Measurements from ENCODE around the gene PACS2. TPM values are rescaled to one million over a fixed set of nuclear protein-coding genes. Genes with fewer than 3 reads are reported as not detected.

Gene PACS2
- total RNA-seq, 1 experiment from 2014 or later: 65.6 TPM

DNA sequence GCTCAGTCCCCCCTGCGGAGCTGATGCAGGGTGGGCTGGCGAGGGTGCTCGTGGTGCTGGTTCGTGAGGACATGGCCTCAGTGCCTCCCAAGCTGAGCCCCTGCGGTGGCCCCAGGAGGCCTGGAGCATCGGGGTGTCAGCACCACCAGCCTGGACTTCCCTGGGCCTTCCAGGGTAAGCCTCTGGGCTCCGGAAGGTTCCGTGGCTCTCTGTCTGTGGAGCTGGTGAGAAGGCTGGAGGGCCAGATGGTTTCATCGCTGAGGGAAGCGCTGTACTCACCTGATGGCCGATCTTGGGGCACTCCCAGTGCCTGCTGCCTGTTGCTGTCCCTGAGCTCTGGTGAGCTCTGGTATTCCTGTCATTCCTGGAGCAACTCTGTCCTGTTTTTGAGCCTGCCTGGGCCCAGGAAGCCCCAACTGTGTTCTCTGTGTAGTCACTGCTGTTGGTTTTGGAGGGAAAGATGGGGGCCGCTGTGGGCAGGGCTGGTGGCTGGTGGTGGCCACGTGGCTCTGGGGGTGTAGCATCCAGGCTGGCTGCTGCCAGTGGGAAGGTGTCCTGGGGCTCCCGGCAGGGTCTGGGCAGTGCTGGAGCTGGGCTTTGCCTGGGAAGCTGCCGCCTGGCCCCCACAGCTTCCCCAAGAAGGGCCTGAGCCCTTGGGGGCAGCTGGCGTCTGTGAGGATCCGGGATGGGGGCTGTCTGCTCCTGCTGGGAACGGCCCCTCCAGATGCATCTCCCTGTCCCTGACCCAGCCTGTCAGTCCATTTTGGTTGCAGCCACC, 123.4 kb downstream of the PACS2 start:
- DNase-seq (ENCODE audit: low spot score): no peak

DNA sequence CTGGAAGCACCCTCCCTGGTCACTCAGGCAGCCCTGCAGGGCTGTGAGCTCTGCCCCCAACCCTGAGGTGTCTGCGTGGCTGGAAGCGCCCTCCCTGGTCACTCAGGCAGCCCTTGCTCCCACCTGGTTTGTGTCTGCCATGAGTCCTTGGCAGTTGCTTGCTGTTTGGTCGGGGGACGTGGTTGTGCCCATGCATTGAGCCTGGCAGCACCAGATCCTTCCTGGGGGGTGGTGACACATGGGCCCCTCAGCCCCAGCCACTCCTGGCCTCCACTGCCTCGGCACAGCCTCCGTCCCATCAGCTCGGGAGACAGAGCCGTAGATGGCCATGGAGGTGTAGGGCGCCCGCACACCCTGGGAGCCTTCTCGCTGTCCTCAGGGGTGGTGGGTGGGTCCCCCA, 124.6 kb downstream of the PACS2 start:
- DNase-seq (ENCODE audit: low spot score): no peak

DNA sequence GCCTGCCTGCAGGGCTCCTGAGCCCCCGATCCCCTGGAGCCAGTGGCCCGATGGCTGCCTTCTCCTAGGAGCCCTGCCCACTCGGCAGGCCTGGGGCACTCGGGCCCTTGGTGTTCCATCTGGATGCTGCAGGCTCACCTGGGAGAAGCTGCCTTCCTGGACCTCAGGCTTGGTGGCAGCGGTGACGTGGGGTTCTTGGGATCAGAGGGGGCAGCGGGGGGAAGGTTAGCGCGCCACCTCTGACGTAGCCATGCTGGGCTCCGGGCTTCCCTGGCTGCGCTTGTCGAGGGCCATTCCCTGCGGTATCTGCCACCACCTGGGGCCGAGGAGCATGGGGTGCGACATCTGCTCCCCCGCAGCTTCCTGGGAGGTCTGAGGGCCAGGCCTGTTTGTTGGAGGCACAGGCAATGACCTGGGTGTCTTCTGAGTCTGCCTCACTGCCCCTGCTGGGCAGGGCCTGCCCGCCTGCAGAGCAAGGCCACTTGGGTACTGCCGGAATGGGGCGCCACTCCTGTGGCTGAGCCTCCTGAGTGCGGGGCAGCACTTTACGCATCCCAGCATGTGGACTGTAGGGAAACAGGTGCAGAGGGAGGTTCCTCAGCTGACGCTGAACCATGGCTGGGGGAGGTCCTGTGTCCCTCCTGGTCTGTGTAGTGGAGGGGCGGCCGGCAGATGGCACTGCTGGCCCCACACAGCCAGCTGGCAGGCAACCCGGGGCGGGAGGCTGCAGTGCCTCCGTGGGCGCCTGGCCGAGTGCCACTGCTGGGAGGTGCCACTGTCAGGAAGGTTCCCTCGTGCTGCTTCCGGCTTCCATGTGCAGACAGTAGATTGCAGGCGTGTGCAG, 125.4 kb downstream of the PACS2 start:
- DNase-seq (ENCODE audit: low spot score): peak; percentile 60

DNA sequence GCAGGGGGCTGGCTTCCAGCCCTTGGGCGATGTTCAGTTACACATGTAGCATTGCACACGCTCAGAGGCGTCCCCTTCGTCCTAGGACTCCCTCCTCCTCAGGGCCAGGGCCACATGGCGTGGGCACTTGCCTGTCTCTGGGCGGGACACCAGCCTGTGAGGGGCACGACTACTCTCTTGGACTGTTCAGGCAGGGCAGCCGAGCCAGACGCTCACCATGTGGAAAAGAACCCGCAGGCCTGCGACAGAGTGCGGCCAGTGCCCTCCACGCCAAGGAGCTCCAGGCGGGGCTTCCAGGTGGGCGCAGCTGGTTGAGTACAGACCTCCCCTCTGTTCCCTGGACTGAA, 126.0 kb downstream of the PACS2 start:
- DNase-seq (ENCODE audit: low spot score): no peak

DNA sequence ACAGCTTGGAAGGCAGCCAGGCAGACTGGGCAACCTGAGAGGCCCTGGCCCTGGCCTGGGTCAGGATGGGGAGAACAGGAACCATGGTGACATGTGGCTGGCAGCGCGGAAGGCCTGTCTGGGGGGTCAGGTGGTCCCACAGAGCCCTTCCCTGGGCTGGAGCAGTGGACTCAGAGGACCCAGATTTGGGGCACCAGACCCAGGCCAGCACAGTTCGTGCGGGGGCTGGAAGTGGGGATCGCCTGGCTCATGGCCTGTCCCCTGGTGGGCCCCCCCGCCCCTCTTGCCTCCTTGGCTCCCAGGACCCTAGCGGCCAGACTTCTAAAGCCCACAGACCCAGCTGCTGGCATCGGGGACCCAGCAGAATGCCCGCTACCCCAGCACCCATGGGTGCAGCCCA, 126.4 kb downstream of the PACS2 start:
- no peak for DNase-seq (ENCODE audit: low spot score)

DNA sequence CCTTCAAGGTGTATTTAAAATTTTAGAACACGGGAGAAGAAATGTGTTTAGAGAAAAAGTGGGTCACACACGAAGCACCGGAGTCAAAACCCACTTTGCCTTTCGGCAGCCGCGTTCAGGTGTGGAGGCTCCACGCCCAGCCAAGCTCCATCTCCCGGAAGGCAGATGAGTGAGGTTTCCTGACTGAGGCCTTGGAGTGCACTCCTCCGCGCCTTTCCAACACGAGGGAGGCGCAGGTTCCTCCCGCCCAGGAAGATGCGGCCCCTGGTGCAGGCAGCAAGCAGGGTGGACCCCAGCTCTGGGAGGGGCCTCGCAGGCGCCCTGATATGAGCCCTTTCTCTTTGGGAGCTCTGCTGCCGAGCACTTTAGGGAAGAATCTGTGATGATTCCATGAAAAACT, 127.6 kb downstream of the PACS2 start:
- no peak for DNase-seq (ENCODE audit: low spot score)

DNA sequence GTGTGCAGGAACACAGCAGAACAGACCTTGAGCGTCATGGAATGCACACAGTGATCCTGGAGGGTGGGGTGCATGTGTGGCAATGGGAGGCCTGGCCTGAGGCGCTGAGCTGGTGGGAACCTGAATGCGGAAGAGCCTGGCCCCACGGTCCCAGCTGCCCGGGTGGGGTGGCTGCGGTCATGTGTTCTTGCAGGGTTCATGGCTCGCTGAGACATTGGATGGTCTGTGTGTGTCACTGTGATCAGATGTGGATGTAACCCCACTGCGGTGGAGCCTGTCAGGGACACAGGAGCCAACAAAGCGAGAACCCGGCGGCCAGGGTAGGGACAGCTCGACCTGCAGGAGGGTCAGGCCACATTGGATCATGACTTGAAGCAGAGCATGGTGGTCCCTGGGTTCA, 128.3 kb downstream of the PACS2 start:
- DNase-seq (ENCODE audit: low spot score): no peak

DNA sequence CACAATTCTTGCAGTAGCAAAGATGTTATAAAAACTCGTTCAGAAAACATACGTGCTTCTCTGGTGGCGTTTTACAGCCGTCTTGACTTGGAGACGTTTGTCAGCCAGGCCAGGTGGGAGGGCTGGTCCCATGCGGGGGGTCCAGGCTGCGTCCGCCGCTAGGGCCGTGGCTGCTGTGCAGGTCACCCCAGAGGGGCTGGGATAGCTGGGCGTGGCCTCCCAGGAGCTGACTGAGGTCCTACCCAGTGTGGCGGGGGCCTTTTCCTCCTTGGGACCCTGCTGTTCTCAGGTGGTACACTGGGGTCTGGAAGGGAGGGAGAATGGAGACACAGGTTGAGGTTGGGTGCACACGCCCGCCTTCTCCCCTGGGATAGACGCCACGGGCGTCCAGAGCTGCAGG, 130.3 kb downstream of the PACS2 start:
- DNase-seq (ENCODE audit: low spot score): no peak

DNA sequence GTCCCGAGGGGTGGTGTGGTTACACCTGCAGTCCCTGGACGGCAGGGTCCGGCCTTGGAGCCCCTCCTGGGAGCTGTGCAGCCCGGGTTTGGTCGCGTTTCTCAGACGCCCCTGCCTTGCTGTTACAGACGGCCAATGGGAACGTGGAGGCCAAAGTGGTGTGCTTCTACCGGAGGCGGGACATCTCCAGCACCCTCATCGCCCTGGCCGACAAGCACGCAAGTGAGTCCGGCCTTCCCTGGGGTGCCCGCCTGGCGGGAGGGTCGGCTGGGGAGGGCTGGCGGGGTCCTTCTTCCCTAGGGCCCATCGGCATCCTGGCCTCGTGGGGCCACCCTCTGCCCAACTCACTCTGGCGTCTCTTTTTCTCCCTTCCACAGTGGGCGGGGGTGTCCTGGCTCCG, 130.7 kb downstream of the PACS2 start:
- no peak for DNase-seq (ENCODE audit: low spot score)

DNA sequence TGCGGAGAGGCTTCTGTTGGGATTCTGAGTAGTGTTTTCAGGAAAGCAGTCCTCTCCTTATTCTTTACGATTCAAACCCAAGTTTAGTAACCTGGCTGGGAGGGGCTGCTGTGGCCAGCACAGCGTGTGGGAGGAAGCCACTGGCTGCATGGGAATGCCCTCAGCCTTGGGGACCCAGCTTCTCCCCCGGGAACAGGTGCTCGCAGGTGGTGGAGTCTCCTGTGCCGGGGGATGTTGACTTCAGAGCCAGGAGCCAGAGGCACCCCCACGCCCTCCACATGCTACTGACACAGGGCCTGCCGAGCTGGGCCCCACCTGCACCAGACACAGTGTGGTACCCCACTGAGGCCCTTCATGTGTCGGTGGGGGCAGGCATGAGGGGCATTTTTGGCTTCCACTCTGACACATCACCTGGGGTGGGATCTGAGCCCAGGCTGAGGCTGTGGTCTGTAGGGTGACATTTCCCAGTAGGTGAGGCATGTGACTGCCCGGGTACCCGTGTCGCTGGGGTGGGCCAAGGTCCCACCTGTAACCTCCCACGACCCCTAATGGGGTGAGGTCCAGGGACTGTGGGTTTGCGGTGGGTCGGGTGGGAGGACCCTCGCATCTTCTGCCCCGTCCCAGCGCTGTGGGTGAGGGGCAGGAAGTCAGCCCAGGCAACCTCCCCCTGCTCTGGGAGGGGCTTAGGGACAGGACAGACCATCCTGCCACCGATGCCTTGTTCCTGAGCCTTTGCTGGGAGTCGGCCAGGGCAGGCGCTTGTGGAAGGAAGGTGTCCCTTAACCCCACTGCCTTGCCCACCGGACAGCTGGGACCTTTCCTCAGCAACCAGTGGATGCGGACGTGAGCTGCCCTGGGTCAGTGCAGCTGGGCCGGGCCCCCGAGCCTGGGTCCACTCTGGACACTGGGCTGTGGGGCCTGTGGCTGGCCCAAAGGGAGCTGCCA, 131.6 kb downstream of the PACS2 start:
- no peak for DNase-seq (ENCODE audit: low spot score)

DNA sequence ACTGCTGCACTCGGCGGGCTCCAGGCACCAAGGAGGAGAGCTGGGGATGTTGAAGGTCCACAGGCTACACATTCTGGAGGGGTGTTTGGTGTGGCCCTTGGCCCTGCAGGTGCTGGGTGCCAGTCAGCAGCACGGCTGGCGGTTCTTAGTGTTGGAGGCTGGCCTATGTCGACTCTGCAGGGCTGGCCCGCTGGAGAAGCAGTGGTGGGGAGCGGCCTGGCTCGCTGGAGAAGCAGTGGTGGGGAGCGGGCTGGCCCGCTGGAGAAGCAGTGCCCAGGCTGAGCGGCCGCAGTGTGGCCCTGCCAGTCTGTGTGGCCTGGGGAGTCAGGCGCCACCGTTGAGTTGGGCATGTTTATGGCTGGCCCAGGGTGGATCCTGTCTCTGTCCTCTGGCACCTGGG, 132.4 kb downstream of the PACS2 start:
- DNase-seq (ENCODE audit: low spot score): no peak

Other genes with a start within 250 kb of the PACS2 start
- not detected in 2 replicates for gene GPR132, start 249.3 kb upstream of the PACS2 start, total RNA-seq (2014; rRNA removed; shearing (Covaris generic))
- 10.6 and 16.0 TPM in 2 replicates for gene JAG2, start 146.0 kb upstream of the PACS2 start, total RNA-seq (2014; rRNA removed; shearing (Covaris generic))
- 63.2 and 74.9 TPM in 2 replicates for gene NUDT14, start 133.4 kb upstream of the PACS2 start, total RNA-seq (2014; rRNA removed; shearing (Covaris generic))
- gene BTBD6, start 66.2 kb upstream of the PACS2 start, total RNA-seq (2014; rRNA removed; shearing (Covaris generic)): 65.8 and 72.3 TPM in 2 replicates
- 46.6 and 50.2 TPM in 2 replicates for gene BRF1, start 13.7 kb upstream of the PACS2 start, total RNA-seq (2014; rRNA removed; shearing (Covaris generic))
- not detected in 2 replicates for gene TEX22, start 83.8 kb downstream of the PACS2 start, total RNA-seq (2014; rRNA removed; shearing (Covaris generic))
- 120 and 136 TPM in 2 replicates for gene MTA1, start 105.1 kb downstream of the PACS2 start, total RNA-seq (2014; rRNA removed; shearing (Covaris generic))
- gene CRIP2, start 160.1 kb downstream of the PACS2 start, total RNA-seq (2014; rRNA removed; shearing (Covaris generic)): 267 and 274 TPM in 2 replicates
- gene CRIP1, start 172.1 kb downstream of the PACS2 start, total RNA-seq (2014; rRNA removed; shearing (Covaris generic)): 667 and 791 TPM in 2 replicates
- 112 and 140 TPM in 2 replicates for gene TEDC1, start 176.5 kb downstream of the PACS2 start, total RNA-seq (2014; rRNA removed; shearing (Covaris generic))
- 0.31 and 0.65 TPM in 2 replicates for gene TMEM121, start 211.8 kb downstream of the PACS2 start, total RNA-seq (2014; rRNA removed; shearing (Covaris generic))

Measured in HT-29 (cell line).